ENCODE measurements around the gene ADGRB3.

- TF ChIP-seq CTCF (conservative IDR thresholded peaks at IDR 0.05; ENCODE audit: low read depth, low read length) (no peak), EZH2phosphoT487 (IDR thresholded peaks at IDR 0.05; ENCODE audit: borderline replicate concordance, low read length) (no peak)
These were observed 122.7 kb downstream of the ADGRB3 start for GRCh38 chr6:68757821-68758220.
